C4-2B (cell line): ENCODE data around the gene CRYBA2.

Experiments used
- H3K27ac ChIP-seq: fragments of 450-650 bp; 2 replicates; pipeline ENCODE4 v1.5.1; 2017
- CTCF ChIP-seq: fragments of 450-650 bp; conservative IDR thresholded peaks from 2 replicates; pipeline ENCODE4 v1.5.1; 2017; ENCODE audit warnings: mild to moderate bottlenecking
- ZFX ChIP-seq: fragments of 450-650 bp; IDR thresholded peaks from 2 replicates; pipeline ENCODE4 v1.6.1; 2017

Gene CRYBA2

GRCh38 chr2:219023045-219023605 lies 29.9 kb upstream of the CRYBA2 start:
- TF ChIP-seq CTCF (no peak), ZFX (no peak)

GRCh38 chr2:219022616-219023015 lies 29.4 kb upstream of the CRYBA2 start:
- no peak overlapping the region for H3K27ac ChIP-seq
- TF ChIP-seq ZFX = no peak
- TF ChIP-seq CTCF = no peak

More at GRCh38 chr2:219023045-219023605, 29.9 kb upstream of the CRYBA2 start:
- H3K27ac ChIP-seq = no peak overlapping the region

- TF ChIP-seq ZFX = no peak
- no peak for TF ChIP-seq CTCF
- no peak overlapping the region for H3K27ac ChIP-seq
Observed at GRCh38 chr2:219022041-219022440, 28.8 kb upstream of the CRYBA2 start.

GRCh38 chr2:219021591-219021990 lies 28.4 kb upstream of the CRYBA2 start:
- no peak for TF ChIP-seq ZFX
- TF ChIP-seq CTCF = no peak

GRCh38 chr2:219020604-219021365 lies 27.6 kb upstream of the CRYBA2 start:
- H3K27ac ChIP-seq = no peak overlapping the region; the same call in 1 of the 2 replicates
- TF ChIP-seq CTCF = no peak

More at GRCh38 chr2:219021591-219021990, 28.4 kb upstream of the CRYBA2 start:
- no peak overlapping the region for H3K27ac ChIP-seq

- no peak overlapping the region for H3K27ac ChIP-seq
- TF ChIP-seq CTCF (no peak), ZFX (no peak)
Observed at GRCh38 chr2:219019436-219019835, 26.2 kb upstream of the CRYBA2 start.

GRCh38 chr2:219018726-219019125 lies 25.5 kb upstream of the CRYBA2 start:
- H3K27ac ChIP-seq = no peak overlapping the region
- TF ChIP-seq CTCF (no peak), ZFX (no peak)
